Measurements from ENCODE around the gene GALNT13. TPM values are rescaled to one million over a fixed set of nuclear protein-coding genes. Genes with fewer than 3 reads are reported as not detected.

Gene GALNT13
- total and polyA plus RNA-seq, 4 donors, result not detected

- TF ChIP-seq CTCF (IDR thresholded peaks at IDR 0.05; ENCODE audit: low read depth, low read length, missing input control) (no peak), TAF1 (conservative IDR thresholded peaks at IDR 0.05) (no peak)
- WGBS, result 81% methylated on average over 3 of the region's 3 CpGs
- H3K36me3 ChIP-seq (ENCODE audit: control insufficient read depth in 4 of 4, insufficient read depth in 3 of 4, low read depth in 1 of 4, low read length in 3 of 4), result no peaks in the 10 kb centered on the region
Observed at GRCh38 chr2:154173919-154174318, 302.2 kb downstream of the GALNT13 start.

GRCh38 chr2:154182008-154182407 is 310.3 kb downstream of the GALNT13 start:
- Histone ChIP-seq H3K9ac (ENCODE audit: low read depth in 1 of 2, low read length in 2 of 2) (no peak overlapping the region), H3K4me3 (ENCODE audit: low read depth in 1 of 3, low read length in 3 of 3) (no peak overlapping the region), H3K27me3 (ENCODE audit: control insufficient read depth in 4 of 4, insufficient read depth in 4 of 4, low read length in 3 of 4) (no peaks in the 10 kb centered on the region), H3K36me3 (ENCODE audit: control insufficient read depth in 4 of 4, insufficient read depth in 3 of 4, low read depth in 1 of 4, low read length in 3 of 4) (no peaks in the 10 kb centered on the region), H3K4me1 (ENCODE audit: control insufficient read depth in 4 of 4, insufficient read depth in 4 of 4, low read length in 3 of 4) (no peaks in the 10 kb centered on the region), H3K27ac (ENCODE audit: low read depth in 1 of 2, low read length in 2 of 2) (no peak overlapping the region), H3K9me3 (ENCODE audit: control insufficient read depth in 4 of 4, low read length in 3 of 4) (no peaks in the 10 kb centered on the region)
- no peak for DNase-seq (ENCODE audit: low spot score)
- no peak for TF ChIP-seq SP1 (IDR thresholded peaks at IDR 0.05)
- TF ChIP-seq ZBTB33 (IDR thresholded peaks at IDR 0.05), result no peak
- no peak for TF ChIP-seq REST (IDR thresholded peaks at IDR 0.05)
- no peak for TF ChIP-seq CTCF (IDR thresholded peaks at IDR 0.05; ENCODE audit: low read depth, low read length, missing input control)
- no peak for TF ChIP-seq NR2F2 (IDR thresholded peaks at IDR 0.05)
- no peak for TF ChIP-seq MAX (IDR thresholded peaks at IDR 0.05)
- no peak for TF ChIP-seq ATF3 (IDR thresholded peaks at IDR 0.05)
- no peak for TF ChIP-seq YY1 (IDR thresholded peaks at IDR 0.05)
- no peak for TF ChIP-seq GABPA (IDR thresholded peaks at IDR 0.05 in 1 of 2, conservative IDR thresholded peaks at IDR 0.05 in 1 of 2)
- no peak for TF ChIP-seq HNF4G (IDR thresholded peaks at IDR 0.05)
- TF ChIP-seq FOXA2 (IDR thresholded peaks at IDR 0.05), result no peak
- 86% methylated on average over 5 of the region's 5 CpGs for WGBS

More at GRCh38 chr2:154173919-154174318, 302.2 kb downstream of the GALNT13 start:
- Histone ChIP-seq H3K4me1 (ENCODE audit: control insufficient read depth in 4 of 4, insufficient read depth in 4 of 4, low read length in 3 of 4) (no peaks in the 10 kb centered on the region), H3K27ac (ENCODE audit: low read depth in 1 of 2, low read length in 2 of 2) (no peak overlapping the region), H3K9me3 (ENCODE audit: control insufficient read depth in 4 of 4, low read length in 3 of 4) (no peaks in the 10 kb centered on the region), H3K9ac (ENCODE audit: low read depth in 1 of 2, low read length in 2 of 2) (no peak overlapping the region), H3K4me3 (ENCODE audit: low read depth in 1 of 3, low read length in 3 of 3) (no peak overlapping the region), H3K27me3 (ENCODE audit: control insufficient read depth in 4 of 4, insufficient read depth in 4 of 4, low read length in 3 of 4) (no peaks in the 10 kb centered on the region)
- no peak for DNase-seq (ENCODE audit: low spot score)

Data from liver (tissue), 9 donors.